ENCODE measurements around the gene TP53RK. TPM values are rescaled to one million over a fixed set of nuclear protein-coding genes. Genes with fewer than 3 reads are reported as not detected.

The TP53RK gene
- total RNA-seq, 1 experiment from 2014 or later: 21.5 TPM

- no peak overlapping the region for H3K27ac ChIP-seq (ENCODE audit: insufficient read length, low read depth, low read length)
- H3K23ac ChIP-seq (ENCODE audit: insufficient read length, low read depth, low read length): no peak overlapping the region
- H4K8ac ChIP-seq (replicated peaks; ENCODE audit: insufficient read length, low read depth, low read length): no peak overlapping the region
- no peak overlapping the region for H2BK5ac ChIP-seq (ENCODE audit: insufficient read length, low read length)
- H4K5ac ChIP-seq (ENCODE audit: insufficient read length, low read depth, low read length): no peak overlapping the region
- no peak for TF ChIP-seq CTCF (conservative IDR thresholded peaks at IDR 0.05)
- no peak overlapping the region for H3K56ac ChIP-seq (ENCODE audit: insufficient read length, low read depth, low read length)
- H2AK5ac ChIP-seq (ENCODE audit: insufficient read length, low read length): no peak overlapping the region
- no peak overlapping the region for H3T11ph ChIP-seq (ENCODE audit: low read length)
- peaks cover 44 to 63% of the 10 kb centered on the region in 2 experiments for H3K4me1 Mint-ChIP-seq
- H3K9ac ChIP-seq (ENCODE audit: extremely low read depth, insufficient read length, low read length): no peak overlapping the region
- no peak overlapping the region for H2BK12ac ChIP-seq (ENCODE audit: insufficient read length, low read depth, low read length)
- no peak overlapping the region for H3K4ac ChIP-seq (ENCODE audit: low read depth, low read length)
- peak overlapping the region; percentile 16 for H3K18ac ChIP-seq (ENCODE audit: insufficient read length, low read depth, low read length)
- no peak overlapping the region for H2BK20ac ChIP-seq (ENCODE audit: low read depth, low read length, poor library complexity, severe bottlenecking)
- no peaks in the 10 kb centered on the region for H3K79me2 ChIP-seq (ENCODE audit: insufficient read depth, low read length)
- no CpG with 5 or more reads among the region's 8 CpGs for WGBS (ENCODE audit: extremely low coverage, insufficient read length, low lambda C conversion rate)
- H3K27ac Mint-ChIP-seq: peak overlapping the region in 1 of 3 experiments; percentile 74; a peak in 3 of 7 replicates
- no peaks in the 10 kb centered on the region for H4K20me1 ChIP-seq (ENCODE audit: control insufficient read depth, insufficient read depth, insufficient read length)
- no peak overlapping the region for H2AFZ ChIP-seq (ENCODE audit: low read length)
- H3K27me3 Mint-ChIP-seq (ENCODE audit: low read depth): no peaks in the 10 kb centered on the region
- H2BK15ac ChIP-seq (ENCODE audit: low read depth, low read length): no peak overlapping the region
- no peak for DNase-seq
- H2BK120ac ChIP-seq (ENCODE audit: low read depth, low read length, poor library complexity, severe bottlenecking): no peak overlapping the region
- no peaks in the 10 kb centered on the region for H3K23me2 ChIP-seq (ENCODE audit: insufficient read length, low read depth, low read length, poor library complexity, severe bottlenecking)
- no peak overlapping the region for H4K91ac ChIP-seq (ENCODE audit: insufficient read length, low read depth, low read length)
- peaks cover 3 to 17% (median 4%) of the 10 kb centered on the region in 3 experiments; a peak in 6 of 7 replicates for H3K36me3 Mint-ChIP-seq (ENCODE audit: insufficient read depth in 1 of 3, low read depth in 3 of 3)
- no peaks in the 10 kb centered on the region for H3K27me3 ChIP-seq (ENCODE audit: insufficient read depth, low read length)
- no peak overlapping the region for H3K14ac ChIP-seq (ENCODE audit: insufficient read depth, low read length)
- no peak overlapping the region; a peak in 1 of 5 replicates for H3K4me3 Mint-ChIP-seq
- no peaks in the 10 kb centered on the region for H3K79me1 ChIP-seq (ENCODE audit: insufficient read depth, low read depth, low read length, poor library complexity, severe bottlenecking)
- H3K4me2 ChIP-seq (ENCODE audit: insufficient read depth, insufficient read length, low read length): no peak overlapping the region
- H3K9me3 Mint-ChIP-seq: peaks cover 11 to 24% of the 10 kb centered on the region in 2 experiments
- H3K4me1 ChIP-seq (ENCODE audit: insufficient read depth, low read length): no peaks in the 10 kb centered on the region; the same call in 1 of the 2 replicates
- H3K9me3 ChIP-seq (ENCODE audit: control insufficient read depth, low read depth, low read length): peaks cover 6% of the 10 kb centered on the region
Observed at GRCh38 chr20:46702447-46703203, 13.4 kb upstream of the TP53RK start.
